HL-60 (cell line): Measurements from ENCODE around the gene CASP6.

ENCODE experiments used
- DNase-seq, 2 experiments: peaks; one replicate each; pipeline ENCODE4 v3.0.0-alpha.2; 2010 to 2020; ENCODE audit warnings: low read depth in 1 of 2, low spot score in 1 of 2
- H3K27ac ChIP-seq: fragments of 250-450 bp; sonication (Bioruptor Pico); replicated peaks from 2 replicates; pipeline ENCODE4 v1.5.1; 2020; ENCODE audit warnings: mild to moderate bottlenecking, moderate library complexity
- H3K27me3 ChIP-seq: fragments of 250-450 bp; sonication (Bioruptor Pico); 2 replicates; pipeline ENCODE4 v1.5.1; 2021; ENCODE audit warnings: mild to moderate bottlenecking, moderate library complexity; ENCODE audit not compliant: insufficient read depth, poor library complexity, severe bottlenecking
- H3K4me3 ChIP-seq: replicated peaks from 2 replicates; pipeline ENCODE4 v1.5.1; 2011; ENCODE audit warnings: mild to moderate bottlenecking, control low read depth, low read length; ENCODE audit not compliant: insufficient read depth
- CTCF ChIP-seq: IDR thresholded peaks from one replicate; pipeline ENCODE4 v1.5.1; 2011; ENCODE audit warnings: low read length, control low read depth, inconsistent platforms; ENCODE audit not compliant: insufficient read depth
- GABPA ChIP-seq: IDR thresholded peaks from 2 replicates; pipeline ENCODE4 v1.6.1; 2012; ENCODE audit warnings: low read depth
- POLR2AphosphoS5 ChIP-seq: IDR thresholded peaks from 2 replicates; pipeline ENCODE4 v1.6.1; 2012; ENCODE audit warnings: low read depth
- SPI1 ChIP-seq: IDR thresholded peaks from 2 replicates; pipeline ENCODE4 v1.6.1; 2012; ENCODE audit warnings: low read depth, mild to moderate bottlenecking, borderline replicate concordance
- TF ChIP-seq, protein P1 (sequence below): IDR thresholded peaks from 2 replicates; pipeline ENCODE4 v1.6.1; 2012; ENCODE audit warnings: low read depth; ENCODE audit not compliant: insufficient replicate concordance

The CASP6 gene

GRCh38 chr4:109690690-109691410, 12.4 kb downstream of the CASP6 start:
- no peak overlapping the region for H3K27ac ChIP-seq
- no peak overlapping the region for H3K4me3 ChIP-seq
- DNase-seq = no peak
- TF ChIP-seq GABPA = no peak
- no peak for TF ChIP-seq CTCF
- TF ChIP-seq, protein P1, sequence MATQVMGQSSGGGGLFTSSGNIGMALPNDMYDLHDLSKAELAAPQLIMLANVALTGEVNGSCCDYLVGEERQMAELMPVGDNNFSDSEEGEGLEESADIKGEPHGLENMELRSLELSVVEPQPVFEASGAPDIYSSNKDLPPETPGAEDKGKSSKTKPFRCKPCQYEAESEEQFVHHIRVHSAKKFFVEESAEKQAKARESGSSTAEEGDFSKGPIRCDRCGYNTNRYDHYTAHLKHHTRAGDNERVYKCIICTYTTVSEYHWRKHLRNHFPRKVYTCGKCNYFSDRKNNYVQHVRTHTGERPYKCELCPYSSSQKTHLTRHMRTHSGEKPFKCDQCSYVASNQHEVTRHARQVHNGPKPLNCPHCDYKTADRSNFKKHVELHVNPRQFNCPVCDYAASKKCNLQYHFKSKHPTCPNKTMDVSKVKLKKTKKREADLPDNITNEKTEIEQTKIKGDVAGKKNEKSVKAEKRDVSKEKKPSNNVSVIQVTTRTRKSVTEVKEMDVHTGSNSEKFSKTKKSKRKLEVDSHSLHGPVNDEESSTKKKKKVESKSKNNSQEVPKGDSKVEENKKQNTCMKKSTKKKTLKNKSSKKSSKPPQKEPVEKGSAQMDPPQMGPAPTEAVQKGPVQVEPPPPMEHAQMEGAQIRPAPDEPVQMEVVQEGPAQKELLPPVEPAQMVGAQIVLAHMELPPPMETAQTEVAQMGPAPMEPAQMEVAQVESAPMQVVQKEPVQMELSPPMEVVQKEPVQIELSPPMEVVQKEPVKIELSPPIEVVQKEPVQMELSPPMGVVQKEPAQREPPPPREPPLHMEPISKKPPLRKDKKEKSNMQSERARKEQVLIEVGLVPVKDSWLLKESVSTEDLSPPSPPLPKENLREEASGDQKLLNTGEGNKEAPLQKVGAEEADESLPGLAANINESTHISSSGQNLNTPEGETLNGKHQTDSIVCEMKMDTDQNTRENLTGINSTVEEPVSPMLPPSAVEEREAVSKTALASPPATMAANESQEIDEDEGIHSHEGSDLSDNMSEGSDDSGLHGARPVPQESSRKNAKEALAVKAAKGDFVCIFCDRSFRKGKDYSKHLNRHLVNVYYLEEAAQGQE = no peak
- TF ChIP-seq POLR2AphosphoS5 = no peak
- no peak for TF ChIP-seq SPI1
- H3K27me3 ChIP-seq = no peaks in the 10 kb centered on the region

DNA sequence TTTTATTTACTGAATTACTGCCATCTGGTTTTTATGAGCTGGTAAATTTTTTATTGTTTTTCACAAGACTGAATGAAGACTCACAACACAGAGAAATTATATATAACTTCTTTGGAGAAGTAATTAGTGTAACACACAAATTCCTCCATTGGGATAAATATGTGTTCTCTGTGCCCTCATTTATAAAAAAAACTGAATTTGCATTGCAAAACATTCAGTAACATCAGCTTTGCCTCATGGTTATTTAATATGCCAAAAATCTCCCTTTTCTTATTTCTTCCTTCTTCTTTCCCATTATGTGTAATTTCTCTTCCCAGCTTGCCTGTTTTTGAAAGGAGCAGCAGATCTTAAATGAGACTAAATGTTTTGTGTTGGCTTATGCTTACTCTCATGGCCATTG, 18.5 kb downstream of the CASP6 start:
- no peaks in the 10 kb centered on the region for H3K27me3 ChIP-seq
- no peak overlapping the region for H3K4me3 ChIP-seq
- no peak overlapping the region for H3K27ac ChIP-seq
- DNase-seq = no peak
- TF ChIP-seq SPI1 = no peak
- no peak for TF ChIP-seq CTCF
- TF ChIP-seq, protein P1 = no peak
- TF ChIP-seq POLR2AphosphoS5 = no peak
- TF ChIP-seq GABPA = no peak

DNA sequence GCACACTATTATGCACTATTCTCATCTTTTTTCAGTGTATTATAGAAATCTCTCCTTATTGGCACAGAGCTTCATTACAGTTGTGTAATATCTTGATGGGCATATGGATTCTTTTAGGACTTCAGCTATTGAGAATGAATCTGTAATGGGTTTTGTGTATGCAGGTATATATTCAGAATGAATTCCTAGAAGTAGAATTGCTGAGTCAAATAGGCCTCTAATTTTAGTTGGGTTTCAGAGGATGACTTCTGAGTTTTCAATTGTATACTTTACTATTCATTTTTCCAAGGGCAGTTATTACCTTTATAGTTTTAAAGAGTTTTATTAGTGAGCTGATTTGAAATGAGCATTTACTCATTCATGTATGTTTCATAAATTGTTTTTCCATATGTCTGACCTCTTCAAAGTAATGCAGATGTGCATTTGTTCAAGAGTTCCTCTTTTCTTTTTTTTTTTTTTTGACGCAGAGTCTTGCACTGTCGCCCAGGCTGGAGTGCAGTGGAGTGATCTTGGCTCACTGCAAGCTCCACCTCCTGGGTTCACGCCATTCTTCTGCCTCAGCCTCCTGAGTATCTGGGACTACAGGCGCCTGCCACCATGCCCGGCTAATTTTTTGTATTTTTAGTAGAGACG, 19.5 kb downstream of the CASP6 start:
- no peak for DNase-seq
- H3K27me3 ChIP-seq = no peaks in the 10 kb centered on the region
- no peak for TF ChIP-seq GABPA
- TF ChIP-seq, protein P1 = no peak
- TF ChIP-seq CTCF = no peak
- TF ChIP-seq SPI1 = peak; percentile 81
- no peak for TF ChIP-seq POLR2AphosphoS5

More for the DNA sequence above, 19.5 kb downstream of the CASP6 start:
- no peak overlapping the region for H3K27ac ChIP-seq
- H3K4me3 ChIP-seq = no peak overlapping the region
